HCT116 (cell line): ENCODE results near the gene GIMAP6. TPM values are rescaled to one million over a fixed set of nuclear protein-coding genes. Genes with fewer than 3 reads are reported as not detected.

Source experiments
- ATAC-seq: fragments of 200-7000 bp; cut with Tn5 transposase; 2 replicates; pipeline ENCODE4 v1.9.1; 2020; ENCODE audit warnings: mild to moderate bottlenecking, moderate library complexity
- BruUV-seq: library from RNA; stranded (reverse); fragments of 400-500 nt; replicated peaks from 2 replicates; lab custom pipeline; 2021; lab: Mats Ljungman, UMichigan
- CTCF ChIA-PET: fragments of 300-600 bp; sonication (Branson Sonifier 250); formaldehyde crosslinking; loops from one replicate; lab custom pipeline; 2021; ENCODE audit warnings: antibody characterized with exemption; lab: Charles Lee
- POLR2A ChIA-PET: fragments of 300-600, 350-600 bp; sonication (Branson Sonifier 250); formaldehyde crosslinking; loops from one replicate; lab custom pipeline; 2021; ENCODE audit warnings: antibody characterized with exemption; lab: Charles Lee
- RAD21 ChIA-PET, 2 experiments: fragments of 300-600 bp; sonication (Branson Sonifier 250); formaldehyde crosslinking; loops; one replicate each; lab custom pipeline; 2023; ENCODE audit warnings: low total read pairs in 2 of 2; ENCODE audit not compliant: uncharacterized antibody in 2 of 2, unreplicated experiment in 2 of 2, low non-redundant PET in 1 of 2; lab: Charles Lee
- DNase-seq: peaks from one replicate; pipeline ENCODE4 v3.0.0-alpha.2; 2010; ENCODE audit warnings: low read depth, low spot score
- H2AFZ ChIP-seq: fragments of 200-600 bp; shearing (Covaris generic), sonication (generic); 2 replicates; pipeline ENCODE4 v1.6.1; 2017; ENCODE audit warnings: low read depth, mixed run types, mixed read lengths, antibody characterized with exemption, low read length; ENCODE audit not compliant: poor library complexity, severe bottlenecking
- H3K27ac ChIP-seq: 2 replicates; pipeline ENCODE4 v1.5.1; 2012; ENCODE audit warnings: low read depth, low read length
- H3K27me3 ChIP-seq: fragments of 200-600 bp; sonication (generic); 2 replicates; pipeline ENCODE4 v1.6.1; 2016; ENCODE audit warnings: mixed run types, low read length, mixed read lengths; ENCODE audit not compliant: insufficient read depth
- H3K36me3 ChIP-seq, 2 experiments: fragments of 200-500 bp in 1 of 2; fragments of 200-600 bp in 1 of 2; sonication (Bioruptor generic) in 1 of 2; sonication (generic) in 1 of 2; 2 replicates each; pipeline versions ENCODE4 v1.5.1 to v1.6.1; 2014 to 2016; ENCODE audit warnings: low read length in 2 of 2, inconsistent platforms in 1 of 2, mixed read lengths in 1 of 2, mixed run types in 1 of 2; ENCODE audit not compliant: insufficient read depth in 2 of 2, control insufficient read depth in 1 of 2
- H3K4me1 ChIP-seq, 2 experiments: fragments of 200-600 bp in 1 of 2; sonication (generic) in 1 of 2; 2 replicates each; pipeline versions ENCODE4 v1.5.1 to v1.6.1; 2012 to 2017; ENCODE audit warnings: low read length in 2 of 2, inconsistent platforms in 1 of 2, mild to moderate bottlenecking in 1 of 2, mixed read lengths in 1 of 2, mixed run types in 1 of 2, moderate library complexity in 1 of 2; ENCODE audit not compliant: insufficient read depth in 2 of 2, control insufficient read depth in 1 of 2
- H3K4me2 ChIP-seq: fragments of 200-600 bp; sonication (generic); 2 replicates; pipeline ENCODE4 v1.6.1; 2017; ENCODE audit warnings: mixed run types, low read length, mixed read lengths
- H3K4me3 ChIP-seq, 2 experiments: fragments of 200-600 bp in 1 of 2; sonication (generic) in 1 of 2; replicated peaks in 1 of 2; 2 replicates each; pipeline ENCODE4 v1.5.1; 2011 to 2016; ENCODE audit warnings: low read length in 2 of 2, control low read depth in 1 of 2, low read depth in 1 of 2, mild to moderate bottlenecking in 1 of 2, mixed read lengths in 1 of 2, mixed run types in 1 of 2
- H3K79me2 ChIP-seq: fragments of 200-600 bp; sonication (generic); 2 replicates; pipeline ENCODE4 v1.6.1; 2017; ENCODE audit warnings: mild to moderate bottlenecking, mixed run types, low read length, moderate library complexity, mixed read lengths; ENCODE audit not compliant: insufficient read depth
- H3K9ac ChIP-seq: fragments of 200-600 bp; sonication (generic); 2 replicates; pipeline ENCODE4 v1.6.1; 2016; ENCODE audit warnings: low read length, mixed read lengths
- H3K9me2 ChIP-seq: fragments of 200-600 bp; sonication (generic), shearing (Covaris generic); 2 replicates; pipeline ENCODE4 v1.6.1; 2017; ENCODE audit warnings: mixed run types, mild to moderate bottlenecking, moderate library complexity; ENCODE audit not compliant: insufficient read depth
- H3K9me3 ChIP-seq, 2 experiments: fragments of 200-500 bp in 1 of 2; fragments of 200-600 bp in 1 of 2; sonication (Bioruptor generic) in 1 of 2; sonication (generic) in 1 of 2; 2 replicates each; pipeline ENCODE4 v1.6.1; 2014 to 2017; ENCODE audit warnings: low read length in 2 of 2, mixed read lengths in 2 of 2, inconsistent platforms in 1 of 2, low read depth in 1 of 2, mild to moderate bottlenecking in 1 of 2, mixed run types in 1 of 2, moderate library complexity in 1 of 2; ENCODE audit not compliant: control insufficient read depth in 1 of 2, insufficient read depth in 1 of 2
- H4K20me1 ChIP-seq: fragments of 200-600 bp; sonication (generic), shearing (Covaris generic); 2 replicates; pipeline ENCODE4 v1.6.1; 2017; ENCODE audit warnings: mixed run types, mild to moderate bottlenecking, moderate library complexity; ENCODE audit not compliant: insufficient read depth
- ATF3 ChIP-seq: IDR thresholded peaks from 2 replicates; pipeline ENCODE4 v1.6.1; 2012
- CEBPB ChIP-seq: IDR thresholded peaks from 2 replicates; pipeline ENCODE4 v1.6.1; 2012; ENCODE audit warnings: low read depth
- ELF1 ChIP-seq: IDR thresholded peaks from 2 replicates; pipeline ENCODE4 v1.6.1; 2012; ENCODE audit warnings: low read depth, borderline replicate concordance
- EZH2phosphoT487 ChIP-seq: fragments of 200-600 bp; IDR thresholded peaks from 2 replicates; pipeline ENCODE4 v1.6.1; 2018; ENCODE audit warnings: antibody characterized with exemption, borderline replicate concordance
- JUND ChIP-seq: IDR thresholded peaks from 2 replicates; pipeline ENCODE4 v1.6.1; 2012
- POLR2A ChIP-seq: IDR thresholded peaks from 2 replicates; pipeline ENCODE4 v1.7.0; 2011; ENCODE audit warnings: borderline replicate concordance; ENCODE audit not compliant: insufficient read depth, insufficient read length; ENCODE audit errors: extremely low read depth
- POLR2AphosphoS5 ChIP-seq: IDR thresholded peaks from 2 replicates; pipeline ENCODE4 v1.6.1; 2011; ENCODE audit warnings: mild to moderate bottlenecking, low read depth, low read length, moderate library complexity
- RAD21 ChIP-seq: IDR thresholded peaks from 2 replicates; pipeline ENCODE4 v1.6.1; 2012; ENCODE audit warnings: low read depth, mild to moderate bottlenecking
- REST ChIP-seq: IDR thresholded peaks from 2 replicates; pipeline ENCODE4 v1.6.1; 2012; ENCODE audit warnings: low read depth
- SP1 ChIP-seq: IDR thresholded peaks from 2 replicates; pipeline ENCODE4 v1.6.1; 2012; ENCODE audit warnings: low read depth
- ZBTB33 ChIP-seq: IDR thresholded peaks from 2 replicates; pipeline ENCODE4 v1.6.1; 2011; ENCODE audit warnings: mild to moderate bottlenecking, low read length, moderate library complexity; ENCODE audit not compliant: insufficient replicate concordance; ENCODE audit errors: extremely low read depth
- ZFX ChIP-seq: fragments of 450-650 bp; IDR thresholded peaks from 2 replicates; pipeline ENCODE4 v1.6.1; 2017
- intact Hi-C: fragments of 100-400 bp; cut with micrococcal nuclease; formaldehyde crosslinking; loops from 2 replicates; pipeline ENCODE4 v1.10.0; 2022
- total RNA-seq: library from RNA; stranded (reverse); gene quantifications from one replicate; pipeline ENCODE4 v1.2.1, GENCODE V29; 2021; ENCODE audit not compliant: unreplicated experiment
- TF ChIP-seq, protein P1 (sequence below), 3 experiments: fragments of 200-600 bp in 1 of 3; sonication (generic) in 1 of 3; IDR thresholded peaks in 2 of 3; conservative IDR thresholded peaks in 1 of 3; 2 replicates each; pipeline ENCODE4 v1.5.1; 2012 to 2017; ENCODE audit warnings: low read depth in 2 of 3, low read length in 2 of 3, antibody characterized with exemption in 1 of 3, borderline replicate concordance in 1 of 3, control low read depth in 1 of 3, mild to moderate bottlenecking in 1 of 3, mixed read lengths in 1 of 3, mixed run types in 1 of 3, moderate library complexity in 1 of 3; ENCODE audit not compliant: insufficient read depth in 1 of 3

The GIMAP6 gene
- total RNA-seq, 1 experiment from 2014 or later = 0.12 TPM

GRCh38 chr7:150631084-150631826 lies 930 bp downstream of the GIMAP6 start:
- Histone ChIP-seq H3K9me2 (no peaks in the 10 kb centered on the region), H2AFZ (no peak overlapping the region), H4K20me1 (no peaks in the 10 kb centered on the region), H3K79me2 (no peaks in the 10 kb centered on the region), H3K9ac (no peak overlapping the region), H3K27me3 (no peaks in the 10 kb centered on the region), H3K4me2 (no peak overlapping the region), H3K4me1 (no peaks in the 10 kb centered on the region), H3K27ac (no peak overlapping the region), H3K36me3 (no peaks in the 10 kb centered on the region), H3K9me3 (no peaks in the 10 kb centered on the region), H3K4me3 (no peak overlapping the region)
- ATAC-seq = no peak
- TF ChIP-seq JUND (no peak), EZH2phosphoT487 (no peak), ZFX (no peak), SP1 (no peak), POLR2A (no peak), CEBPB (no peak), POLR2AphosphoS5 (no peak), ATF3 (no peak), ELF1 (no peak), REST (no peak), ZBTB33 (no peak), RAD21 (no peak)
- TF ChIP-seq, protein P1, sequence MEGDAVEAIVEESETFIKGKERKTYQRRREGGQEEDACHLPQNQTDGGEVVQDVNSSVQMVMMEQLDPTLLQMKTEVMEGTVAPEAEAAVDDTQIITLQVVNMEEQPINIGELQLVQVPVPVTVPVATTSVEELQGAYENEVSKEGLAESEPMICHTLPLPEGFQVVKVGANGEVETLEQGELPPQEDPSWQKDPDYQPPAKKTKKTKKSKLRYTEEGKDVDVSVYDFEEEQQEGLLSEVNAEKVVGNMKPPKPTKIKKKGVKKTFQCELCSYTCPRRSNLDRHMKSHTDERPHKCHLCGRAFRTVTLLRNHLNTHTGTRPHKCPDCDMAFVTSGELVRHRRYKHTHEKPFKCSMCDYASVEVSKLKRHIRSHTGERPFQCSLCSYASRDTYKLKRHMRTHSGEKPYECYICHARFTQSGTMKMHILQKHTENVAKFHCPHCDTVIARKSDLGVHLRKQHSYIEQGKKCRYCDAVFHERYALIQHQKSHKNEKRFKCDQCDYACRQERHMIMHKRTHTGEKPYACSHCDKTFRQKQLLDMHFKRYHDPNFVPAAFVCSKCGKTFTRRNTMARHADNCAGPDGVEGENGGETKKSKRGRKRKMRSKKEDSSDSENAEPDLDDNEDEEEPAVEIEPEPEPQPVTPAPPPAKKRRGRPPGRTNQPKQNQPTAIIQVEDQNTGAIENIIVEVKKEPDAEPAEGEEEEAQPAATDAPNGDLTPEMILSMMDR (IDR thresholded peaks at IDR 0.05 in 2 of 3, conservative IDR thresholded peaks at IDR 0.05 in 1 of 3; ENCODE audit: borderline replicate concordance in 1 of 3, insufficient read depth in 1 of 3, low read depth in 2 of 3, low read length in 2 of 3) = no peak
- intact Hi-C loops = no loop called here
- ChIA-PET RAD21 (no interaction called here), POLR2A (no interaction called here), CTCF (no interaction called here)
- DNase-seq = no peak
- BruUV-seq = no TSS peak
